ENCODE data around the gene CDKN2B. TPM values are rescaled to one million over a fixed set of nuclear protein-coding genes. Genes with fewer than 3 reads are reported as not detected.
A peak's percentile ranks its signal among the peaks of the same experiment; 100 is the strongest.

Gene CDKN2B
- total RNA-seq, 2 donors from 2014 or later, result 6.0 to 9.6 TPM

DNA sequence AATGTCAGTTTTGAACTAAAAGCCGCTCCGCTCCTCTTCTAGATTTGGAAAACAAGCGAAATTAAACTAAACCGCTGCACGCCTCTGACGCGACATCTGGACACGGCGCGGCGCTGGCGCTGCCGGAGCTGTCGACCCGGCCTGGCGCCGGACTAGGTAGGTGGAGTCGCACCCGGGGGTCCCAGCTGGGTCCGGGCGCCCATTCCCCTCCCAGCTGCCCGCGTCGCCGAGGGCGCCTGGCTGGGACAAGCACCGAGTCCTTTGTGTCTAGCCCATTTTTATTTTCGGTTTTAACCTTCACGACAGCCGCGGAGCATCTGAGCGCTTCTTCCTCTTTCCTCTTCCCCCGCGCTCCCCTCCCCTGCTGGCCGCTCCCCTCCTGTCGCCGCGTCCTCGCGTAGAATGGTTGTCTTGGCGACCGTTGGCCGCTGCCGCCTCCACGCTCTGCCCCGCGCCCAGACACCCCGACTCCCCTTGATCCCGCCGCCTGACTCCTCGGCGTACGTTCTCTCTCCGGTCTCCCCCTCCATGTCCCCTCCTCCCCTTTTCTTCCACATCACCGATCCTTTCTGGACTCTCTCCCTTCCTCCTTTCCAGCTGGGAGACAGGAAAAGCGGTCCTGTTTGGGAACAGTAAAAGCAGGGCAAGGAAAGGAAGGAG lies 14.0 kb downstream of the CDKN2B start:
- Histone ChIP-seq H3K9me3 (no peaks in the 10 kb centered on the region), H3K4me3 (peak overlapping the region; percentile 61 to 86), H3K36me3 (replicated peaks in 1 of 2; ENCODE audit: insufficient read depth in 1 of 2, low read depth in 2 of 2) (no peaks in the 10 kb centered on the region), H3K27me3 (peaks cover 0 to 1% of the 10 kb centered on the region in 2 donors), H3K27ac (peak overlapping the region in 3 of 4 donors; percentile 25 to 81 (median 51)), H3K4me1 (peaks cover 17% of the 10 kb centered on the region)
- intact Hi-C loops (cut with DNase I), result loop anchor here (10.0 kb wide), 1 partner anchor 60 kb away; no protein-coding TSS in a partner anchor
- DNase-seq (peak; percentile 53 to 70 (median 56)), ATAC-seq (peak; percentile 70)
- WGBS, 2 donors, result 0% methylated on average over 56 of the region's 56 CpGs
- TF ChIP-seq, protein P1, sequence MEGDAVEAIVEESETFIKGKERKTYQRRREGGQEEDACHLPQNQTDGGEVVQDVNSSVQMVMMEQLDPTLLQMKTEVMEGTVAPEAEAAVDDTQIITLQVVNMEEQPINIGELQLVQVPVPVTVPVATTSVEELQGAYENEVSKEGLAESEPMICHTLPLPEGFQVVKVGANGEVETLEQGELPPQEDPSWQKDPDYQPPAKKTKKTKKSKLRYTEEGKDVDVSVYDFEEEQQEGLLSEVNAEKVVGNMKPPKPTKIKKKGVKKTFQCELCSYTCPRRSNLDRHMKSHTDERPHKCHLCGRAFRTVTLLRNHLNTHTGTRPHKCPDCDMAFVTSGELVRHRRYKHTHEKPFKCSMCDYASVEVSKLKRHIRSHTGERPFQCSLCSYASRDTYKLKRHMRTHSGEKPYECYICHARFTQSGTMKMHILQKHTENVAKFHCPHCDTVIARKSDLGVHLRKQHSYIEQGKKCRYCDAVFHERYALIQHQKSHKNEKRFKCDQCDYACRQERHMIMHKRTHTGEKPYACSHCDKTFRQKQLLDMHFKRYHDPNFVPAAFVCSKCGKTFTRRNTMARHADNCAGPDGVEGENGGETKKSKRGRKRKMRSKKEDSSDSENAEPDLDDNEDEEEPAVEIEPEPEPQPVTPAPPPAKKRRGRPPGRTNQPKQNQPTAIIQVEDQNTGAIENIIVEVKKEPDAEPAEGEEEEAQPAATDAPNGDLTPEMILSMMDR (IDR thresholded peaks at IDR 0.05), result no peak
- peak in 2 of 3 donors; percentile 15 to 29 for TF ChIP-seq POLR2A (IDR thresholded peaks at IDR 0.05)

DNA sequence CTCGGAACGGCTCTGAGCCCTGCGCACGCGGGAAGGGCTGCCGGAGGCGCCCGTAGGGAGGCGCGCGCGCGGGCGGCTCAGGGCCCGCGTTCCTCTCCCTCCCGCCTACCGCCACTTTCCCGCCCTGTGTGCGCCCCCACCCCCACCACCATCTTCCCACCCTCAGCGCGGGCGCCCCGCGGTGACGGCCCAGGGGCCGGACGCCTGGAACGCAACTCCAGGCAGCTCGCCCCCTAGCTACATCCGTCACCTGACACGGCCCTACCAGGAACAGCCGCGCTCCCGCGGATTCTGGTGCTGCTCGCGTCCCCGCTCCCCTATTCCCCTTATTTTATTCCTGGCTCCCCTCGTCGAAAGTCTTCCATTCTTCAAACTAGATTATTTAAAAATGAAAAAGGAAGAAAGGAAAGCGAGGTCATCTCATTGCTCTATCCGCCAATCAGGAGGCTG lies 14.5 kb downstream of the CDKN2B start, which contains the start of gene CDKN2B-AS1:
Gene CDKN2B-AS1 (plus strand): TSS at position 236 of the 450 bp plus-strand sequence.
- Histone ChIP-seq H3K36me3 (replicated peaks in 1 of 2; ENCODE audit: insufficient read depth in 1 of 2, low read depth in 2 of 2) (no peaks in the 10 kb centered on the region), H3K4me1 (peaks cover 17% of the 10 kb centered on the region), H3K9me3 (no peaks in the 10 kb centered on the region), H3K27ac (peak within 1 kb of the TSS in 3 of 4 donors; percentile 25 to 81 (median 51)), H3K4me3 (peak within 1 kb of the TSS; percentile 61 to 86), H3K27me3 (peaks cover 0 to 7% of the 10 kb centered on the region in 2 donors)
- ATAC-seq (peak; percentile 65), DNase-seq (peak in 3 of 4 donors; percentile 36 to 50 (median 38))
- WGBS, 2 donors, result 0 to 1% methylated on average over 12 to 42 of the region's 43 CpGs
- intact Hi-C loops (cut with DNase I), result loop anchor here (5.0 to 10.0 kb wide), 2 partner anchors 60 to 177 kb away; no protein-coding TSS in a partner anchor
- TF ChIP-seq POLR2A (IDR thresholded peaks at IDR 0.05), result no peak
- TF ChIP-seq, protein P1 (IDR thresholded peaks at IDR 0.05), result peak in 1 of 7 experiments; percentile 6

DNA sequence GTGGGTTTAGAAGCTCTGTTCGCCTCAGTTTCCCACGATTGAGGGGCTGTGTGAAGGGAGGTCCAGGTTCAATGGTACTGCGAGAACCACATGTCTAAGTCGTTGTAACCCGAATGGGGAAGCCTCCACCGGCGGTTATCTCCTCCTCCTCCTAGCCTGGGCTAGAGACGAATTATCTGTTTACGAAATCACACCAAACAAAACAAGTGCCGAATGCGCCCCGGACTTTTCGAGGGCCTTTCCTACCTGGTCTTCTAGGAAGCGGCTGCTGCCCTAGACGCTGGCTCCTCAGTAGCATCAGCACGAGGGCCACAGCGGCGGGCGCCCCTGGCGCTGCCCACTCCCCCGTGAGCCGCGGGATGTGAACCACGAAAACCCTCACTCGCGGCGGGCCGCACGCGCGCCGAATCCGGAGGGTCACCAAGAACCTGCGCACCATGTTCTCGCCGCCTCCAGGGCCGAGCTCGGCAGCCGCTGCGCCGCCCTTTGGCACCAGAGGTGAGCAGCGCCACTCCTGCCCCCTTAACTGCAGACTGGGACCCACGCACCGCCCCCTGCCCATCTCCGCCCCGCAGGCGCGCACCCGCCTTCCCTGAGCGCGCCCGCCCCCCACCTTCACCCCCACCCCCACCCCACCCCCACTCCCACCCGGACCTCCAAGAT lies 15.1 kb downstream of the CDKN2B start, which contains the start of gene CDKN2A:
Gene CDKN2A (minus strand): TSS at position 500 of the 663 bp plus-strand sequence.
- WGBS, 2 donors, result 4 to 6% methylated on average over 27 to 52 of the region's 53 CpGs
- Histone ChIP-seq H3K4me1 (peaks cover 17% of the 10 kb centered on the region), H3K27ac (peak within 1 kb of the TSS in 3 of 4 donors; percentile 25 to 81 (median 51)), H3K9me3 (no peaks in the 10 kb centered on the region), H3K36me3 (replicated peaks in 1 of 2; ENCODE audit: insufficient read depth in 1 of 2, low read depth in 2 of 2) (no peaks in the 10 kb centered on the region), H3K4me3 (peak within 1 kb of the TSS; percentile 61 to 86), H3K27me3 (peaks cover 0 to 12% of the 10 kb centered on the region in 2 donors)
- TF ChIP-seq, protein P1 (IDR thresholded peaks at IDR 0.05), result no peak
- TF ChIP-seq POLR2A (IDR thresholded peaks at IDR 0.05), result no peak
- peak in 2 of 4 donors; percentile 26 to 47 for DNase-seq
- intact Hi-C loops (cut with DNase I), result loop anchor here (5.0 to 10.0 kb wide), 2 partner anchors 59 to 177 kb away; no protein-coding TSS in a partner anchor
- peak; percentile 35 for ATAC-seq

DNA sequence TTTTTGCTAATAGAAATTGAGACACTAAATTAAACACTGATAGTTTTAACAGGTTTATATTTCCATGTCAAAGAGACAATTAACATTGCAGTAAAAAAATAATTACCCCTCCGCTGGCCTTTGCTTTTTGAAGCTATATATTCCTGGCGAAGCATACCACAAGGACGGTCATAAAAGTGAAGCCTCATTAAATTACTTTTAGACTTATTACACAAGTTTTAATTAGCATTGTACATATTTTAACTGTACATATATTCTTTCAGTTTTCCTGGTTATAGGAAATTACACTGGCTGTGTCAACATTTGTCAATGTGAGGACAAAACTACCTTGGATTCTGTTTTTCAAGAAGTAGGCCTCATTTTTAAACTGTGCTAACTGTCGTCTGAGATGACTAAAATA lies 16.1 kb downstream of the CDKN2B start:
- Histone ChIP-seq H3K36me3 (replicated peaks in 1 of 2; ENCODE audit: insufficient read depth in 1 of 2, low read depth in 2 of 2) (no peaks in the 10 kb centered on the region), H3K27ac (no peak overlapping the region), H3K9me3 (no peaks in the 10 kb centered on the region), H3K4me3 (no peak overlapping the region), H3K4me1 (peaks cover 17% of the 10 kb centered on the region), H3K27me3 (peaks cover 0 to 15% of the 10 kb centered on the region in 2 donors)
- DNase-seq (no peak), ATAC-seq (no peak)
- WGBS, 2 donors, result 91 to 98% methylated on average over 4 of the region's 4 CpGs
- intact Hi-C loops (cut with DNase I), result loop anchor here (5.0 to 10.0 kb wide), 2 partner anchors 58 to 176 kb away; no protein-coding TSS in a partner anchor
- TF ChIP-seq, protein P1 (IDR thresholded peaks at IDR 0.05), result no peak
- no peak for TF ChIP-seq POLR2A (IDR thresholded peaks at IDR 0.05)
